GM19438 (cell line): ENCODE measurements around the gene PPP3R1.

Experiments
- ATAC-seq: cut with Tn5 transposase; IDR thresholded peaks from one replicate; pipeline ENCODE4 v1.9.1; 2021; ENCODE audit warnings: low read depth; ENCODE audit not compliant: unreplicated experiment

The PPP3R1 gene

GRCh38 chr2:68252400-68253218 lies at the start of gene PPP3R1:
Gene PPP3R1 (minus strand): TSS chr2:68252532. CDS start chr2:68252127, 405 bp downstream.
- ATAC-seq, result peak; percentile 77

- ATAC-seq, result no peak
Observed at GRCh38 chr2:68295516-68295915, 43.2 kb upstream of the PPP3R1 start.

- ATAC-seq, result no peak
Observed at GRCh38 chr2:68294913-68295312, 42.6 kb upstream of the PPP3R1 start.

GRCh38 chr2:68294187-68294586 lies 41.9 kb upstream of the PPP3R1 start:
- no peak for ATAC-seq

- no peak for ATAC-seq
Observed at GRCh38 chr2:68293755-68294154, 41.4 kb upstream of the PPP3R1 start.

- no peak for ATAC-seq
Observed at GRCh38 chr2:68293024-68293423, 40.7 kb upstream of the PPP3R1 start.

- no peak for ATAC-seq
Observed at GRCh38 chr2:68292108-68292710, 39.9 kb upstream of the PPP3R1 start.

GRCh38 chr2:68291314-68291713 lies 39.0 kb upstream of the PPP3R1 start:
- ATAC-seq, result no peak

GRCh38 chr2:68290901-68291300 lies 38.6 kb upstream of the PPP3R1 start:
- ATAC-seq, result no peak

- ATAC-seq, result no peak
Observed at GRCh38 chr2:68287580-68288441, 35.5 kb upstream of the PPP3R1 start.

- no peak for ATAC-seq
Observed at GRCh38 chr2:68284896-68285295, 32.6 kb upstream of the PPP3R1 start.

- ATAC-seq, result no peak
Observed at GRCh38 chr2:68283419-68283812, 31.1 kb upstream of the PPP3R1 start.

- no peak for ATAC-seq
Observed at GRCh38 chr2:68282811-68283418, 30.6 kb upstream of the PPP3R1 start.

GRCh38 chr2:68280796-68281195 lies 28.5 kb upstream of the PPP3R1 start:
- ATAC-seq, result no peak

GRCh38 chr2:68280348-68280747 lies 28.0 kb upstream of the PPP3R1 start:
- ATAC-seq, result no peak

GRCh38 chr2:68279691-68280090 lies 27.4 kb upstream of the PPP3R1 start:
- no peak for ATAC-seq

GRCh38 chr2:68278169-68278568 lies 25.8 kb upstream of the PPP3R1 start:
- ATAC-seq, result no peak

- no peak for ATAC-seq
Observed at GRCh38 chr2:68274022-68274421, 21.7 kb upstream of the PPP3R1 start.

- ATAC-seq, result no peak
Observed at GRCh38 chr2:68272246-68272994, 20.1 kb upstream of the PPP3R1 start.

GRCh38 chr2:68266655-68267054 lies 14.3 kb upstream of the PPP3R1 start:
- ATAC-seq, result no peak
